Endothelial cell (in vitro differentiated cells): ENCODE measurements around the gene ASPHD2. TPM values are rescaled to one million over a fixed set of nuclear protein-coding genes. Genes with fewer than 3 reads are reported as not detected.

ENCODE experiments used
- DNase-seq: peaks from one replicate; pipeline ENCODE4 v3.0.0; 2021; ENCODE audit warnings: low spot score
- H3K27ac Mint-ChIP-seq: one replicate; pipeline ENCODE4 v1.8.0; 2021; ENCODE audit warnings: mixed read lengths, inconsistent platforms; ENCODE audit not compliant: unreplicated experiment
- H3K27me3 Mint-ChIP-seq: one replicate; pipeline ENCODE4 v1.8.0; 2021; ENCODE audit warnings: mild to moderate bottlenecking, moderate library complexity, mixed read lengths, inconsistent platforms; ENCODE audit not compliant: unreplicated experiment
- H3K36me3 Mint-ChIP-seq: one replicate; pipeline ENCODE4 v1.8.0; 2021; ENCODE audit warnings: mild to moderate bottlenecking, low read depth, mixed read lengths, inconsistent platforms; ENCODE audit not compliant: unreplicated experiment
- H3K4me1 Mint-ChIP-seq: one replicate; pipeline ENCODE4 v1.8.0; 2021; ENCODE audit warnings: mild to moderate bottlenecking, mixed read lengths, inconsistent platforms; ENCODE audit not compliant: unreplicated experiment
- H3K4me3 Mint-ChIP-seq: one replicate; pipeline ENCODE4 v1.8.0; 2021; ENCODE audit warnings: mild to moderate bottlenecking, mixed read lengths, inconsistent platforms; ENCODE audit not compliant: unreplicated experiment
- H3K9me3 Mint-ChIP-seq: one replicate; pipeline ENCODE4 v1.8.0; 2021; ENCODE audit warnings: mixed read lengths, inconsistent platforms; ENCODE audit not compliant: unreplicated experiment
- total RNA-seq: library from RNA; stranded (reverse); fragmentation: NEBNext Ultra II Directional; extraction: Animal tissue kit (Norgen Biotek cat#: 25700); gene quantifications from one replicate; pipeline ENCODE4 v1.2.1, GENCODE V29; 2021; ENCODE audit not compliant: unreplicated experiment
- TF ChIP-seq, protein P1 (sequence below): fragments of 200-600 bp; sonication (generic); IDR thresholded peaks from one replicate; pipeline ENCODE4 v1.5.0; 2021; ENCODE audit warnings: antibody characterized with exemption; ENCODE audit not compliant: unreplicated experiment

Gene ASPHD2
- total RNA-seq, 1 donor from 2014 or later: 14.5 TPM

GRCh38 chr22:26385164-26385563, 43.9 kb upstream of the ASPHD2 start:
- no peak for DNase-seq
- H3K36me3 Mint-ChIP-seq: no peaks in the 10 kb centered on the region
- H3K4me1 Mint-ChIP-seq: no peaks in the 10 kb centered on the region
- no peaks in the 10 kb centered on the region for H3K9me3 Mint-ChIP-seq
- H3K27me3 Mint-ChIP-seq: no peaks in the 10 kb centered on the region
- no peak overlapping the region for H3K27ac Mint-ChIP-seq
- TF ChIP-seq, protein P1, sequence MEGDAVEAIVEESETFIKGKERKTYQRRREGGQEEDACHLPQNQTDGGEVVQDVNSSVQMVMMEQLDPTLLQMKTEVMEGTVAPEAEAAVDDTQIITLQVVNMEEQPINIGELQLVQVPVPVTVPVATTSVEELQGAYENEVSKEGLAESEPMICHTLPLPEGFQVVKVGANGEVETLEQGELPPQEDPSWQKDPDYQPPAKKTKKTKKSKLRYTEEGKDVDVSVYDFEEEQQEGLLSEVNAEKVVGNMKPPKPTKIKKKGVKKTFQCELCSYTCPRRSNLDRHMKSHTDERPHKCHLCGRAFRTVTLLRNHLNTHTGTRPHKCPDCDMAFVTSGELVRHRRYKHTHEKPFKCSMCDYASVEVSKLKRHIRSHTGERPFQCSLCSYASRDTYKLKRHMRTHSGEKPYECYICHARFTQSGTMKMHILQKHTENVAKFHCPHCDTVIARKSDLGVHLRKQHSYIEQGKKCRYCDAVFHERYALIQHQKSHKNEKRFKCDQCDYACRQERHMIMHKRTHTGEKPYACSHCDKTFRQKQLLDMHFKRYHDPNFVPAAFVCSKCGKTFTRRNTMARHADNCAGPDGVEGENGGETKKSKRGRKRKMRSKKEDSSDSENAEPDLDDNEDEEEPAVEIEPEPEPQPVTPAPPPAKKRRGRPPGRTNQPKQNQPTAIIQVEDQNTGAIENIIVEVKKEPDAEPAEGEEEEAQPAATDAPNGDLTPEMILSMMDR: no peak
- H3K4me3 Mint-ChIP-seq: no peak overlapping the region

- H3K9me3 Mint-ChIP-seq: no peaks in the 10 kb centered on the region
- TF ChIP-seq, protein P1: no peak
- no peak overlapping the region for H3K27ac Mint-ChIP-seq
Measured at GRCh38 chr22:26389125-26389524, 39.9 kb upstream of the ASPHD2 start.

GRCh38 chr22:26391091-26391490, 38.0 kb upstream of the ASPHD2 start:
- no peaks in the 10 kb centered on the region for H3K36me3 Mint-ChIP-seq
- no peaks in the 10 kb centered on the region for H3K27me3 Mint-ChIP-seq
- DNase-seq: no peak
- no peaks in the 10 kb centered on the region for H3K9me3 Mint-ChIP-seq
- peaks cover 14% of the 10 kb centered on the region for H3K4me1 Mint-ChIP-seq
- H3K27ac Mint-ChIP-seq: no peak overlapping the region
- no peak overlapping the region for H3K4me3 Mint-ChIP-seq
- TF ChIP-seq, protein P1: no peak

More at GRCh38 chr22:26389125-26389524, 39.9 kb upstream of the ASPHD2 start:
- Mint-ChIP-seq H3K27me3 (no peaks in the 10 kb centered on the region), H3K4me1 (peaks cover 7% of the 10 kb centered on the region), H3K36me3 (no peaks in the 10 kb centered on the region), H3K4me3 (no peak overlapping the region)
- DNase-seq: no peak

- TF ChIP-seq, protein P1: no peak
- Mint-ChIP-seq H3K27me3 (no peaks in the 10 kb centered on the region), H3K27ac (no peak overlapping the region), H3K4me1 (peaks cover 14% of the 10 kb centered on the region), H3K36me3 (no peaks in the 10 kb centered on the region), H3K4me3 (no peak overlapping the region), H3K9me3 (no peaks in the 10 kb centered on the region)
- no peak for DNase-seq
Measured at GRCh38 chr22:26391623-26392022, 37.4 kb upstream of the ASPHD2 start.

- no peaks in the 10 kb centered on the region for H3K9me3 Mint-ChIP-seq
- no peaks in the 10 kb centered on the region for H3K36me3 Mint-ChIP-seq
- no peak overlapping the region for H3K4me3 Mint-ChIP-seq
- no peaks in the 10 kb centered on the region for H3K27me3 Mint-ChIP-seq
- no peak for DNase-seq
- H3K27ac Mint-ChIP-seq: peak overlapping the region; percentile 44
- TF ChIP-seq, protein P1: no peak
- H3K4me1 Mint-ChIP-seq: peaks cover 14% of the 10 kb centered on the region
Measured at GRCh38 chr22:26393929-26394328, 35.1 kb upstream of the ASPHD2 start.
